ENCODE measurements around the gene ANO10. TPM values are rescaled to one million over a fixed set of nuclear protein-coding genes. Genes with fewer than 3 reads are reported as not detected.

ANO10 gene
- total and polyA plus RNA-seq, 2 donors (not counting 3 experiments of a cell fraction or from before 2014, with no cell fraction given): 28.4 to 45.8 TPM

- no peak for TF ChIP-seq GATA2 (IDR thresholded peaks at IDR 0.05; ENCODE audit: insufficient read depth, insufficient read length, low read depth, low read length)
- TF ChIP-seq MAX (IDR thresholded peaks at IDR 0.05; ENCODE audit: insufficient read depth, insufficient read length): no peak
- no peak for TF ChIP-seq POLR2AphosphoS5 (IDR thresholded peaks at IDR 0.05; ENCODE audit: insufficient read depth, low read depth, low read length)
- TF ChIP-seq MYC (IDR thresholded peaks at IDR 0.05; ENCODE audit: low read depth, low read length): no peak
- TF ChIP-seq JUN (IDR thresholded peaks at IDR 0.05; ENCODE audit: borderline replicate concordance, insufficient read depth, insufficient read length, low read depth): no peak
- no peak for TF ChIP-seq POLR2A (IDR thresholded peaks at IDR 0.05; ENCODE audit: low read depth, low read length)
- no peak for TF ChIP-seq FOS (IDR thresholded peaks at IDR 0.05; ENCODE audit: borderline replicate concordance, insufficient read depth, low read length)
- TF ChIP-seq EZH2 (IDR thresholded peaks at IDR 0.05; ENCODE audit: borderline replicate concordance, low read depth, low read length, severe bottlenecking): no peak
- no peak for TF ChIP-seq CTCF (IDR thresholded peaks at IDR 0.05; ENCODE audit: extremely low read depth in 1 of 2, insufficient read depth in 1 of 2, low read depth in 1 of 2, low read length in 2 of 2)
- H3K4me2 ChIP-seq (ENCODE audit: insufficient read depth, low read length): no peak overlapping the region
- H3K36me3 ChIP-seq (ENCODE audit: control insufficient read depth in 2 of 2, extremely low read depth in 1 of 2, insufficient read depth in 2 of 2, low read length in 2 of 2): no peaks in the 10 kb centered on the region
- BruUV-seq (replicated peaks): no TSS peak
- H4K20me1 ChIP-seq (replicated peaks; ENCODE audit: control insufficient read depth, extremely low read depth, insufficient read depth, low read length): peaks cover 2% of the 10 kb centered on the region
- POLR2A ChIA-PET: no interaction called here
- CTCF ChIA-PET: no interaction called here
- FAIRE-seq (no peak), DNase-seq (ENCODE audit: low read depth, low spot score) (no peak)
- H3K9me3 ChIP-seq (replicated peaks; ENCODE audit: control insufficient read depth, insufficient read depth, low read length): no peaks in the 10 kb centered on the region
- no peak overlapping the region for H3K27ac ChIP-seq (ENCODE audit: insufficient read depth, low read depth, low read length)
- no peaks in the 10 kb centered on the region for H3K27me3 ChIP-seq (ENCODE audit: control insufficient read depth in 2 of 2, insufficient read depth in 2 of 2, low read length in 2 of 2)
- no peak overlapping the region for H3K9ac ChIP-seq (replicated peaks; ENCODE audit: extremely low read depth, insufficient read depth, low read length)
- H3K79me2 ChIP-seq (ENCODE audit: control insufficient read depth, insufficient read depth, low read length): no peaks in the 10 kb centered on the region
- H3K4me1 ChIP-seq (ENCODE audit: control insufficient read depth, extremely low read depth, insufficient read depth, low read length): peaks cover 12% of the 10 kb centered on the region
- dilution Hi-C loops (cut with MboI; ENCODE audit: extremely low pct_ligation_motif_present, low sequenced_read_pairs): no loop called here
- H3K4me3 ChIP-seq (replicated peaks in 1 of 3; ENCODE audit: insufficient read depth in 1 of 3, low read depth in 1 of 3, low read length in 3 of 3): no peak overlapping the region
- no peak overlapping the region for H2AFZ ChIP-seq (ENCODE audit: low read depth, low read length)
- no peaks in the 10 kb centered on the region for H3K9me1 ChIP-seq (replicated peaks; ENCODE audit: control insufficient read depth, extremely low read depth, insufficient read depth, low read length)
- intact Hi-C loops (cut with micrococcal nuclease): no loop called here
Observed at GRCh38 chr3:43525941-43526607, 95.7 kb downstream of the ANO10 start.
